Measurements from ENCODE around the gene FUNDC2. TPM values are rescaled to one million over a fixed set of nuclear protein-coding genes. Genes with fewer than 3 reads are reported as not detected.

FUNDC2 gene
- total and polyA plus RNA-seq, 10 of the 15 experiments (the other 5 are each of a cell fraction or from before 2014, with no cell fraction given): 70.5 to 353 (median 165) TPM

DNA sequence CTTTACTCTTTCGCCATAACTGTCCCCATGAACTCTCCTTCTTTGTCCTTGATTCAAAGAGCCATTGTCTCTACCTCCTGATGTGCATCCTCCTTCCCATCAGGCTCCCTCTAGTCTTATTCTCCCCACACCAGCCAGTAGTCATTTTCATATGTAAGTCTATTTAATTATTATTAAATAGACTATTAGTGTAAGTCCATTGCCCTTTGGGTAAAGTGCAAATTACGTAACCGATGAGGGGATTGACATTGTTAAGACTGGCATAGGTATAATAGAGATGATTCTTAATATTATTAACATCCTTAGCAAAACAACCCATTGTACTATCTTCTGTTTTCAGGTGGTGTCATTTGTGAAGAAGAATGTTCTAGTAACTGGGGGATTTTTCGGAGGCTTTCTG lies 27.6 kb downstream of the FUNDC2 start (continued):
- TF ChIP-seq CEBPZ (IDR thresholded peaks at IDR 0.05; ENCODE audit: low read depth, low read length) (no peak), MAX (IDR thresholded peaks at IDR 0.05; ENCODE audit: low read depth, low read length) (no peak), ZNF384 (IDR thresholded peaks at IDR 0.05; ENCODE audit: borderline replicate concordance, low read depth, low read length) (no peak), NR2C1 (IDR thresholded peaks at IDR 0.05) (no peak), ZNF687 (IDR thresholded peaks at IDR 0.05) (no peak), RCOR1 (conservative IDR thresholded peaks at IDR 0.05; ENCODE audit: low read depth, low read length) (no peak)
- TF ChIP-seq, protein P1, sequence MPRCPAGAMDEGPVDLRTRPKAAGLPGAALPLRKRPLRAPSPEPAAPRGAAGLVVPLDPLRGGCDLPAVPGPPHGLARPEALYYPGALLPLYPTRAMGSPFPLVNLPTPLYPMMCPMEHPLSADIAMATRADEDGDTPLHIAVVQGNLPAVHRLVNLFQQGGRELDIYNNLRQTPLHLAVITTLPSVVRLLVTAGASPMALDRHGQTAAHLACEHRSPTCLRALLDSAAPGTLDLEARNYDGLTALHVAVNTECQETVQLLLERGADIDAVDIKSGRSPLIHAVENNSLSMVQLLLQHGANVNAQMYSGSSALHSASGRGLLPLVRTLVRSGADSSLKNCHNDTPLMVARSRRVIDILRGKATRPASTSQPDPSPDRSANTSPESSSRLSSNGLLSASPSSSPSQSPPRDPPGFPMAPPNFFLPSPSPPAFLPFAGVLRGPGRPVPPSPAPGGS (IDR thresholded peaks at IDR 0.05; ENCODE audit: borderline replicate concordance, insufficient read depth, low read depth, low read length, poor library complexity, severe bottlenecking): no peak
- TF ChIP-seq, protein P2, sequence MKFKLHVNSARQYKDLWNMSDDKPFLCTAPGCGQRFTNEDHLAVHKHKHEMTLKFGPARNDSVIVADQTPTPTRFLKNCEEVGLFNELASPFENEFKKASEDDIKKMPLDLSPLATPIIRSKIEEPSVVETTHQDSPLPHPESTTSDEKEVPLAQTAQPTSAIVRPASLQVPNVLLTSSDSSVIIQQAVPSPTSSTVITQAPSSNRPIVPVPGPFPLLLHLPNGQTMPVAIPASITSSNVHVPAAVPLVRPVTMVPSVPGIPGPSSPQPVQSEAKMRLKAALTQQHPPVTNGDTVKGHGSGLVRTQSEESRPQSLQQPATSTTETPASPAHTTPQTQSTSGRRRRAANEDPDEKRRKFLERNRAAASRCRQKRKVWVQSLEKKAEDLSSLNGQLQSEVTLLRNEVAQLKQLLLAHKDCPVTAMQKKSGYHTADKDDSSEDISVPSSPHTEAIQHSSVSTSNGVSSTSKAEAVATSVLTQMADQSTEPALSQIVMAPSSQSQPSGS (IDR thresholded peaks at IDR 0.05; ENCODE audit: low read length): no peak
